Jurkat, Clone E6-1 (cell line): ENCODE data around the gene DNAAF3.

ENCODE experiments used
- DNase-seq: peaks from one replicate; pipeline ENCODE4 v3.0.0-alpha.2; 2011; ENCODE audit warnings: low read depth, low spot score
- H3K4me3 ChIP-seq: 2 replicates; pipeline ENCODE4 v1.5.1; 2011; ENCODE audit warnings: mild to moderate bottlenecking, low read length, control low read depth, moderate library complexity

Gene DNAAF3

GRCh38 chr19:55132453-55133129 is 33.8 kb downstream of the DNAAF3 start:
- no peak for DNase-seq
- no peak overlapping the region for H3K4me3 ChIP-seq

- no peak overlapping the region for H3K4me3 ChIP-seq
- DNase-seq: no peak
These were observed 35.0 kb downstream of the DNAAF3 start for GRCh38 chr19:55131421-55131820.

DNA sequence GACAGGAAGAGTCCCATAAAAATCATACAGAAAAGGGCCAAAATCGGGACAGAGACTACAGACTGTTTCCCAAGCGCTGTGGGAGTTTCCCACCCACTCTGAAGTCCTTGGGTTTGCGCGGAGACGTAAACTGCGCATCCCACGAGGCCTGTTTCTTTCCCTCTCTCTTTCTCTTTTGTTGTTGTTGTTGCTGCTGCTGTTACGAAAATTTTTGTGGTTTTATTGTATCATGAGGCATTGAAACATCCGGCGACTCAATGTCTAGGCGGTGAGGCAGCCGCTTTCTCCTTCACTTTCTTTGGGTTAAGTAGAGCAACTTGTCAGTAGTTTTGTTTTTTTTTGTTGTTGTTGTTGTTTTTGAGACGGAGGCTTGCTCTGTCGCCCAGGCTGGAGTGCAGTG is 47.4 kb downstream of the DNAAF3 start:
- DNase-seq: no peak
- H3K4me3 ChIP-seq: no peak overlapping the region

GRCh38 chr19:55118401-55118991 is 47.9 kb downstream of the DNAAF3 start:
- peak overlapping the region; percentile 85 for H3K4me3 ChIP-seq
- no peak for DNase-seq

DNA sequence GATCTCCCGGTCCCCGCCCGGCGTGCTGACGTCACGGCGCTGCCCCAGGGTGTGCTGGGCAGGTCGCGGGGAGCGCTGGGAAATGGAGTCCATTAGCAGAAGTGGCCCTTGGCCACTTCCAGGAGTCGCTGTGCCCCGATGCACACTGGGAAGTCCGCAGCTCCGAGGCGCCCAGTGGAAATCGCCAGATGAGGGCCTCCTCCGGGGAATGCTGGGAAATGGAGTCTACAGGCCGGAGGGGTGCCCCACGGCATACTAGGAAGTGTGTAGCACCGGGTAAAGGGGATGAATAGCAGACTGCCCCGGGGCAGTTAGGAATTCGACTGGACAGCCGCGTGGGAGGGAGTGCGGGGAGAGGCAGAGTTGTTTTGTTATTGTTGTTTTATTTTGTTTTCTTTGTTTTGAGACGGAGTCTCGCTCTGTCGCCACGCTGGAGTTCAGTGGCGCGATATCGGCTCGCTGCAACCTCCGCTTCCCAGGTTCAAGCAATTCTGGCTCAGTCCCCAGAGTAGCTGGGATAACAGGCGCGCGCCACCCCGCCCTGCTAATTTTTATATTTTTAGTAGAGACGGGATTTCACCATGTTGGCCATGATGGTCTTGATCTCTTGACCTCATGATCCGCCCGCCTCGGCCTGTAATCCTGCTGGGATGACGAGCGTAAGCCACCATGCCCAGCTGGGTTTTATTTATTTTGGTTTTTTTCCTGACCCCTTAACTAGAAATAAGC is 48.6 kb downstream of the DNAAF3 start:
- DNase-seq: peak; percentile 96
- peak overlapping the region; percentile 85 for H3K4me3 ChIP-seq

DNA sequence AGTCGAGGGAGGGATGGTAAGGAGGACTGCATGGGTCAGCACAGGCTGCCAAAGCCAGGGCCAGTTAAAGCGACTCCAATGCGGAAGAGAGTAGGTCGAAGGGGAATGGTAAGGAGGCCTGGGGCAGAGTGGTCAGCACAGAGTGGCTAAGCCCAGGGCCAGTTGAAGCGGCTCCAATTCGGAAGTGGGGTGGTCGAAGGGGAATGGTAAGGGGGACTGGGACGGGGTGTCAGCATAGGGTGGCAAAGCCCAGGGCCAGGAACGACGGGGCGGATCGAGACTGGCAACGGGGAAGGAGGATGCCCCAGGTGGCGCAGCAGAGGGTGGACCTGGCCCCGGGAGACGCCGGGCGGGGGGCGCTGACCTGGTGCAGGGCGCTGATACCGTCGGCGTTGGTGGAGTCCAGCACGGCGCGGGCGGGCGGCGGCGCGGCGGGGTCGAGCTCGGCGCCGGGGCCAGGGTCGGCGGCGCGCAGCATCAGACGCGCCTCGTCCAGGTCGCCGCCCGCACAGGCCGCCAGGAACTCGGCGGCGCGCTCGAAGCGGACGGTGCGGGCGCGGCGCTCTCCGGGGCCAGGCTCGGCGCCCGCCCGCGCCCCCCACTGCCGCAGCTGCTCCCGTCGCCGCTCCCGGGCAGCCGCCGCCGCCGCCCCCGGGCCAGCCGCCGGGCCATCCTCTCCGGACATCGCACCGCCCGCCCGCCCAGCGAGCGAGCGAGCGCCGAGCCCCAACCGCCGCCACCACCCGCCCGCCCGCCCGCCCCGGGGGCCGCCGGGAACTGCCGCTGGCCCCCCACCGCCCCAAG is 49.4 kb downstream of the DNAAF3 start, which contains the start of gene PPP1R12C:
Gene PPP1R12C (minus strand): TSS at position 779 of the 804 bp plus-strand sequence. CDS start 94 bp downstream, at position 685.
- peak within 1 kb of the TSS; percentile 94 for H3K4me3 ChIP-seq
- no peak for DNase-seq

GRCh38 chr19:55116232-55116858 is 50.1 kb downstream of the DNAAF3 start:
- DNase-seq: no peak
- peak overlapping the region; percentile 94 for H3K4me3 ChIP-seq

GRCh38 chr19:55115446-55116065 is 50.9 kb downstream of the DNAAF3 start:
- peak overlapping the region; percentile 94 for H3K4me3 ChIP-seq
- no peak for DNase-seq

DNA sequence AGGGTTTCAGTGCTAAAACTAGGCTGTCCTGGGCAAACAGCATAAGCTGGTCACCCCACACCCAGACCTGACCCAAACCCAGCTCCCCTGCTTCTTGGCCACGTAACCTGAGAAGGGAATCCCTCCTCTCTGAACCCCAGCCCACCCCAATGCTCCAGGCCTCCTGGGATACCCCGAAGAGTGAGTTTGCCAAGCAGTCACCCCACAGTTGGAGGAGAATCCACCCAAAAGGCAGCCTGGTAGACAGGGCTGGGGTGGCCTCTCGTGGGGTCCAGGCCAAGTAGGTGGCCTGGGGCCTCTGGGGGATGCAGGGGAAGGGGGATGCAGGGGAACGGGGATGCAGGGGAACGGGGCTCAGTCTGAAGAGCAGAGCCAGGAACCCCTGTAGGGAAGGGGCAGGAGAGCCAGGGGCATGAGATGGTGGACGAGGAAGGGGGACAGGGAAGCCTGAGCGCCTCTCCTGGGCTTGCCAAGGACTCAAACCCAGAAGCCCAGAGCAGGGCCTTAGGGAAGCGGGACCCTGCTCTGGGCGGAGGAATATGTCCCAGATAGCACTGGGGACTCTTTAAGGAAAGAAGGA is 51.8 kb downstream of the DNAAF3 start:
- DNase-seq: no peak
- H3K4me3 ChIP-seq: no peak overlapping the region

GRCh38 chr19:55113570-55114039 is 52.8 kb downstream of the DNAAF3 start:
- no peak overlapping the region for H3K4me3 ChIP-seq
- DNase-seq: no peak

DNA sequence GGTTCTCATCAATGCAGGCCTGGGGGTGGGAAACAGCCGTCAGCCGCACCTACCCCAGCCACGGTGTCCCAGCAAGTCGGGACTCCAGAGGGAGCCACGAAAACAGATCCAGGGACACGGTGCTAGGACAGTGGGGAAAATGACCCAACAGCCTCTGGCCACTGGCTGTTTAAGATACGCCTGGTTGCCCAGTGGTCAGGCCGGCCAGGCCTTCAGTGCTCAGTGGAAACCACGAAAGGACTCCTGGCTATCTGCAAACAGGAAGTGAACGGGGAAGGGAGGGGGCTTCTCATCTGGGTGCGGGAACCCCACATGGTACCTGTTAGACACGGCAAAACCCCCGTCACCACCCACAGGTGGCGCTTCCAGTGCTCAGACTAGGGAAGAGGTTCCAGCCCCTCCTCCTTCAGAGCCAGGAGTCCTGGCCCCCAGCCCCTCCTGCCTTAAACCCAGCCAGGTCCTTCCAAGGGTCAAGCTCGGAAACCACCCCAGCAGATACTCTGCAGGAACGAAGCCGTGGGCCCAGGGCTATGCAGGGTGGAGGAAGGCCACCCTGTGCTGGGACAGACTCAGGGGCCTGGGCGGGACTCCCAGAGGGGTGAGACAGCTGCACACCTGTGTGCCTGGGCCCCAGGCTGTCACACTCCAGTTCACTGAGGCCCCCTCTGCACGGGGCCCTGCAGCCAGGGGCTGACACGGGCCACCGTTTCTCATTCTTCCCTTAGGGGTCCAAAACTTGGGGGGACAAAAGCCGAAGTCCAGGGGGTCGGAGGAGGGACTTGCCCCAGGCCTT is 53.4 kb downstream of the DNAAF3 start:
- no peak for DNase-seq
- H3K4me3 ChIP-seq: no peak overlapping the region

DNA sequence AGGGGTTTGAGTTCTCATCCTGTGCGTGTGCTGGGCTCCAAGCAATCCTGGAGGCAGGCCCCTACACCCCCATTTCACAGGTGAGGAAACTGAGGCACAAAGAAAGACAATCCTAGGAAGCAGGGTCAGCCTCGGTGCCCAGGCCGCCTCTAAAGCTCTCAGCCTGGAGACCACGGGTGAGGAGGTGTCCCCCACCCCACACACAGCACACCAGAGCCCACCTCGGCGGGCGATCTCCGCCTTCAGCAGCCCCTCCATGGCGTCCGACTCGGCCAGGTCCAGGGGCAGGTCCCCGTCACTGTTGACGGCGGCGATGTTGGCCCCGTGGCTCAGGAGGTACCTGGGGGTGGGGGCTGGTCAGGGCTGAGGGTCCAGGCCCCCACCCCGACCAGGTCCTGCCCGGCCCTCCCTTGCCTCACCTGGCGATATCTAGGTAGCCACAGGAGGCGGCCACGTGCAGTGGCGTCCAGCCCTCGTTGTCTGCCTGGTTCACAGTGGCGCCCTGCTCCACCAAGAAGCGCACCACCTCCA is 54.1 kb downstream of the DNAAF3 start:
- no peak overlapping the region for H3K4me3 ChIP-seq

GRCh38 chr19:55111238-55111831 is 55.1 kb downstream of the DNAAF3 start:
- H3K4me3 ChIP-seq: no peak overlapping the region
- no peak for DNase-seq

More for the DNA sequence above, 54.1 kb downstream of the DNAAF3 start:
- DNase-seq: no peak

- H3K4me3 ChIP-seq: no peak overlapping the region
- no peak for DNase-seq
These were observed 56.7 kb downstream of the DNAAF3 start for GRCh38 chr19:55109527-55110291.
